ENCODE data around the gene KRTAP12-2.
"Not testable (repeated sequence)": the region's sequence is repeated elsewhere in the genome, so short reads cannot be mapped to it uniquely, and the experiment has no call there.

Gene KRTAP12-2

GRCh38 chr21:44699502-44700001 lies 32.8 kb upstream of the KRTAP12-2 start:
- H3K27ac ChIP-seq = no peak overlapping the region
- H3K4me1 ChIP-seq (ENCODE audit: low read depth, poor library complexity, severe bottlenecking) = no peaks in the 10 kb centered on the region
- no peaks in the 10 kb centered on the region for H3K36me3 ChIP-seq (ENCODE audit: insufficient read depth)
- no peak overlapping the region for H2AFZ ChIP-seq (ENCODE audit: low read depth)
- H4K20me1 ChIP-seq (ENCODE audit: insufficient read depth) = no peaks in the 10 kb centered on the region
- no peaks in the 10 kb centered on the region for H3K79me2 ChIP-seq (ENCODE audit: insufficient read depth, low read depth)
- no peak overlapping the region for H3K4me2 ChIP-seq
- peaks cover 89% of the 10 kb centered on the region for H3K27me3 ChIP-seq (ENCODE audit: insufficient read depth, low read depth)
- H3K9ac ChIP-seq = no peak overlapping the region
- TF ChIP-seq CTCF (conservative IDR thresholded peaks at IDR 0.05; ENCODE audit: low read depth, low read length) = no peak
- no peak overlapping the region for H3K4me3 ChIP-seq (IDR thresholded peaks at IDR 0.05; ENCODE audit: insufficient read depth, low read depth, low read length)

- H2AFZ ChIP-seq (ENCODE audit: low read depth) = no peak overlapping the region
- no peak for TF ChIP-seq CTCF (conservative IDR thresholded peaks at IDR 0.05; ENCODE audit: low read depth, low read length)
- H3K4me2 ChIP-seq = no peak overlapping the region
- H4K20me1 ChIP-seq (ENCODE audit: insufficient read depth) = no peaks in the 10 kb centered on the region
- no peaks in the 10 kb centered on the region for H3K4me1 ChIP-seq (ENCODE audit: low read depth, poor library complexity, severe bottlenecking)
- no peaks in the 10 kb centered on the region for H3K79me2 ChIP-seq (ENCODE audit: insufficient read depth, low read depth)
- no peak overlapping the region for H3K4me3 ChIP-seq (IDR thresholded peaks at IDR 0.05; ENCODE audit: insufficient read depth, low read depth, low read length)
- no peak overlapping the region for H3K27ac ChIP-seq
- peaks cover 86% of the 10 kb centered on the region for H3K27me3 ChIP-seq (ENCODE audit: insufficient read depth, low read depth)
- H3K36me3 ChIP-seq (ENCODE audit: insufficient read depth) = no peaks in the 10 kb centered on the region
- no peak overlapping the region for H3K9ac ChIP-seq
These were observed 31.3 kb upstream of the KRTAP12-2 start for GRCh38 chr21:44697811-44698734.

- not testable (repeated sequence) for H3K4me3 ChIP-seq (IDR thresholded peaks at IDR 0.05; ENCODE audit: insufficient read depth, low read depth, low read length); H3K79me2 ChIP-seq (ENCODE audit: insufficient read depth, low read depth); H3K4me2 ChIP-seq; H3K27ac ChIP-seq; H3K9ac ChIP-seq; H3K4me1 ChIP-seq (ENCODE audit: low read depth, poor library complexity, severe bottlenecking); H2AFZ ChIP-seq (ENCODE audit: low read depth); H3K36me3 ChIP-seq (ENCODE audit: insufficient read depth); H4K20me1 ChIP-seq (ENCODE audit: insufficient read depth)
- H3K27me3 ChIP-seq (ENCODE audit: insufficient read depth, low read depth) = peaks cover 83% of the 10 kb centered on the region
These were observed 30.6 kb upstream of the KRTAP12-2 start, which contains the start of gene KRTAP10-12 for GRCh38 chr21:44697172-44697810. Gene KRTAP10-12, plus strand, starts transcription at chr21:44697172. Its CDS starts 30 bp downstream, at chr21:44697202.

- H3K79me2 ChIP-seq (ENCODE audit: insufficient read depth, low read depth) = no peaks in the 10 kb centered on the region
- no peaks in the 10 kb centered on the region for H3K4me1 ChIP-seq (ENCODE audit: low read depth, poor library complexity, severe bottlenecking)
- H3K4me3 ChIP-seq (IDR thresholded peaks at IDR 0.05; ENCODE audit: insufficient read depth, low read depth, low read length) = no peak overlapping the region
- H4K20me1 ChIP-seq (ENCODE audit: insufficient read depth) = no peaks in the 10 kb centered on the region
- no peak overlapping the region for H3K4me2 ChIP-seq
- no peak overlapping the region for H2AFZ ChIP-seq (ENCODE audit: low read depth)
- no peaks in the 10 kb centered on the region for H3K36me3 ChIP-seq (ENCODE audit: insufficient read depth)
- no peak overlapping the region for H3K27ac ChIP-seq
- peaks cover 82% of the 10 kb centered on the region for H3K27me3 ChIP-seq (ENCODE audit: insufficient read depth, low read depth)
- no peak for TF ChIP-seq CTCF (conservative IDR thresholded peaks at IDR 0.05; ENCODE audit: low read depth, low read length)
- no peak overlapping the region for H3K9ac ChIP-seq
These were observed 29.8 kb upstream of the KRTAP12-2 start for GRCh38 chr21:44696572-44696971.

Data from KMS-11 (cell line).